Glomerular endothelial cell (primary cell): ENCODE measurements around the gene CAPZB. TPM values are rescaled to one million over a fixed set of nuclear protein-coding genes. Genes with fewer than 3 reads are reported as not detected.

Experiments used
- DNase-seq: peaks from one replicate; pipeline ENCODE4 v3.0.0-alpha.2; 2011; ENCODE audit warnings: low read depth, low spot score; ENCODE audit errors: extremely low read depth
- total RNA-seq: library from RNA; depleted of rRNA; stranded (reverse); fragments of >200 nt; gene quantifications from 2 replicates; pipeline ENCODE4 v1.2.3, GENCODE V29; 2015

Gene CAPZB
- total RNA-seq, 1 donor from 2014 or later = 215 TPM

GRCh38 chr1:19472174-19472573, 13.2 kb downstream of the CAPZB start:
- DNase-seq = no peak

DNA sequence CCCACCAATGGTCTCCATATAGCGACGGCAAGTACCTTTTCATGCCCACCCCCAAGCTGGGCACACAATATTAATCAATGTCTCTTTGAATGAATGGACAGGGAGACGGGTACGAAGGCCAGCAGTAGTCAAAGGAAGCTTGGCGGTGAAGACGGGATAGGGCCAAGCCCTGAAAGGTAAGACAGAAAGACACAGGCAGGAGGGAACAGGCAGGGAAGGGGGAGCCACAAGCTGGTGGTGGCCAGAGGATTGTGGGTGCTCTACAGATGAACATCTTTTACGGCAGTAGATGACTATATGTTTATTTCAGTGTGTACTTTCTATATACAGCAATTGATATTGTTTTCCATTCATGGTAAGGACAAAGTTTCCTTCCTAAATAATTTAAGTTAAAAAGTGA, 16.3 kb downstream of the CAPZB start:
- no peak for DNase-seq

DNA sequence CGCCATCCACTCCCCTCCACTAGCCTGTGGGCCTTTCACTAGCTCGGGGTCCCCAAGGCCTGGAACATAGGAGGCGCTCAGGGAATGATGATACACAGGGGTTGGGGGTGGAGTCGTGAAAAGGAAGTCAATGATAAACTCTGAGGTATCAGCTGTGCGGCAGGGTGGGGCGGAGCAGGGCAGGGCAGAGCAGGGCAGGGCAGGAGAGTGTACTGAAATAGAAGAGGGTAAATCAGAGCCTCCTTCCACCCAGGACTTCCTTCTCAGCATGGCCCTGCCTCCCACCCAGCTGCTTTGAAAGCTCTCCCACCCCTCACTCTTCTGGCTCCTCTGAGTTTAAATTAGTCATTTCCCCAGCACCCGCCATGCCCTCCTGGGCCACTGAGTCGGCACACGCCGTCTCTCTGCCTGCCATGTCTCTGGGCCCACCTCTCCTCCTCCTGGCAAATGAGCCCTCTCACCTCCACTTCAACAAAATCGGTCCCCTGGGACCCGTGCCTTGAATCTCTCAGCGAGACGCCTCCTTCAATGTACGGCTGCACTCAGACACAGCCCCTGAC, 16.9 kb downstream of the CAPZB start:
- no peak for DNase-seq

GRCh38 chr1:19467199-19468187, 17.8 kb downstream of the CAPZB start:
- DNase-seq = no peak

DNA sequence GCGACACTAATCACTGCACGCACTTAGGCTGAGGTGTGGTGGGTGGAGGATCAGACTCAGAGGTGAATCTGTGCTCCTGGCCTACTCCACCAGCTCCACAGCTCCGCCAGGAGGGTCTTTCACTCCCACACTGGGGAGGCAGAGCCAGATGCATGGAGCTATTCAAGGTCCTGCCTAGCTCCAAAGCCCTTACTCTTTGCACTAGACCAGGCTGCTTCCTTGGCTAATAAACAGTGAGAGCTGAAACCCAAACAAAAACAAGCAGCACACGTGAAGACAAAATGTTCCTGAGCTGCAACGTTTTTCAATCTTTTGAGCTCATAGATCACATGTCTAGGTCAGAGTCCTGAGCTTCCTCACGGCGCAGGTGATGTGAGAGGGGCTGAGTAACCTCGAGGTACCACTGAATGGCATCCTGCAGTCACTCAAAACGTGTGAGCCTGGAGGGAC, 19.2 kb downstream of the CAPZB start:
- no peak for DNase-seq

GRCh38 chr1:19465650-19466049, 19.7 kb downstream of the CAPZB start:
- DNase-seq = no peak

DNA sequence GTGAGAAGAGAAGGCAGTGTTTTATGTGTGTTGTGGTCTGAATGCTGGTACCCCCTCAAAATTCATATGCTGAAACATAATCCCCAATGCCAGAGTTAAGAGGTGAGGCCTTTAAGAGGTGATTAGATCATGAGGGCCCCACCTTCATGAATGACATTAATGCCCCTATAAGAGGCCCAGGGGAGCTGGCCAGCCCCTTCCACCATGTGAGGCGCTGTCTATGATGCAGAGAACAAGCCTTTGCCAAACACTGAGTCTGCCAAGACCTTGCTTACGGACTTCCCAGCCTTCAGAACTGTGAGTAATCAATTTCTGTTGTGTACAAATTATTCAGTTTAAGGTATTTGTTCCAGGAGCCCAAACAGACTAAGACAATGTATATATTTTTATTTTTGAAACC, 20.2 kb downstream of the CAPZB start:
- no peak for DNase-seq

- DNase-seq = no peak
Measured at GRCh38 chr1:19464696-19465095, 20.6 kb downstream of the CAPZB start.

DNA sequence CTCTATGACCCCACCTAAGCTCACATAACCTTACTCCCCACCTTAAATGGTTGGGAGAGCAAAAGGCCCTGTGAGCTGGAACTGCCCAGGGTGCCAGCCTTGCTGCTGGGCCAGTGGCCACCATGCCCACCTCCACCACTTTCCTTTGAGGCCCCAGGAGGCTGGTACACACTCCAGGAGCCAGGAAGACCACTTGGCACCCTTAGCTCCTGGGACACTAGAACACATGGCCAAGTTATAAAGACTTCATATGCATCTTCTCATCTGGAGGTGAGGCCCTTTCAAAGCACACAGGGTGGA, 21.9 kb downstream of the CAPZB start:
- no peak for DNase-seq

GRCh38 chr1:19462781-19463503, 22.4 kb downstream of the CAPZB start:
- no peak for DNase-seq

DNA sequence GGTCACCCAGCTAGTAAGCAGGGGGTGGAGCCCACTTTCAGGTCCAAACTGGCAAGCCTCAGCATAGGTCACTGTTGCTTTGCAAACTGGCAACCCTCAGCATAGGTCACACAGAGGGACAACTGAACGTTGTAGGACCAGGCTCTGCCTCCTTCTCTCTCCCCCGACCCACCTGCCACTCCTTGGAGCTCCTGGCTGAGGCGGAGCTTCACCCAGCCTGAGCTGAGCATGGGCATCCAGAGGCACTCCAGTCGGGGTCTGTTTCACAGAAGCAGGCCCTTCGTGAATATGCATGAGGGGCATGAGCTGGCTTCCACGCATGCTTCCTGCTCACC, 24.2 kb downstream of the CAPZB start:
- no peak for DNase-seq

DNA sequence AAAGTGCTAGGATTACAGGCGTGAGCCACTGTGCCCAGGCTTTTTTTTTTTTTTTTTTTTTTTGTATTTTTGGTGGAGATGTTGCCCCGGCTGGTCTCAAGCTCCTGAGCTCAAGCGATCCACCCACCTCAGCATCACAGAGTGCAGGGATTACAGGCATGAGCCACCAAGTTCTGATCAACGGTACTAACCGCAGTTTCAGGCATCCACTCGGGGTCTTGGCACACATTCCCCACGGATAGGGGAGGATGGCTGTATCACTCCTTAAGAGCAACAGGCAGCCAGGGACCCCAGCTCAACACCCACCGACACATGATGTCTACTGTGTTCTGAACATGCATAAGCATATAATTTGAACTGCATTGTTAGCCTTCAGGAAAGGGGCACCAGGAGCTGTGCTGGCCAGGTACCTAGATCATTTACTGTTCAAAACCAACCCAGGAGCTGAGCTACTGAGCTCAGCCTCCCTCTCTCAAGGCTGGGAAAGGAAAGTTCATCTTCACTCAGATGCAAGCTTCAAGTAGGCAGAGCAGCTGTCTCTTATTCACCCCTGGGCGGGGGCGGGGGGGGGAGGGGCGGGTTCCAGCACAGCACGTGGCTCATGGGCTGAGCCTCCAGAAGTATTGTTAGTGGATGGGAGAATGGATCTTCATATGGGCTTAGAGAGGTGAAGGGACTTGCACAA, 24.7 kb downstream of the CAPZB start:
- no peak for DNase-seq

DNA sequence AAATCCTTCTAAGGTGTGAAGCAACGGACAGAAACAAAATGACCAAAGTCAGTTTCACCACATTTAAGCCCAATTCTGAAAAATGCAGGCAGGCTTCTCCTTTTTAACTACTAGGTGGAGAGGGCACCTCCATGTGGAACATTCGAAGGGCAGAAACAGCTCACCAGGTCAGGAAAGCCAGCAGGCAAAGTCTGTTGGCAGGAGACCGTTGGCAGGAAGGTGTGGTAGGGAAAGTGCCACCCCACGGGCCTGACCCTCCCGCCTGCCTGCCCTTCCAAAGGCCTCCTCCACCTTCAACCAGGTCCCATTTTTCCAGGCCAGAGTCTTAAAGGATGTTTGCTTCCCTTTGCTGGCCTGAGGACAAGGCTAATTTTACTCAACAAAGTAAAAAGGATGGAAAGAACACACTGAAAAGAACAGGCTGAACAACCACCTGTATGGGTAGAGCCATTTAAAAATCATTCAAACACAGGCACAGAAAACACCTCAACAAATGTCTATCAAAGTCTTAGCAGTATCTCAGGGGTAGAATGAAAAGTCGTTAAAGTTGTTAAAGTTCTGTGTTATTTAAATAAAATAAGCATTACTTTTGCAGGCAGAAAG, 26.4 kb downstream of the CAPZB start:
- DNase-seq = no peak

- no peak for DNase-seq
Measured at GRCh38 chr1:19457607-19458006, 27.7 kb downstream of the CAPZB start.

DNA sequence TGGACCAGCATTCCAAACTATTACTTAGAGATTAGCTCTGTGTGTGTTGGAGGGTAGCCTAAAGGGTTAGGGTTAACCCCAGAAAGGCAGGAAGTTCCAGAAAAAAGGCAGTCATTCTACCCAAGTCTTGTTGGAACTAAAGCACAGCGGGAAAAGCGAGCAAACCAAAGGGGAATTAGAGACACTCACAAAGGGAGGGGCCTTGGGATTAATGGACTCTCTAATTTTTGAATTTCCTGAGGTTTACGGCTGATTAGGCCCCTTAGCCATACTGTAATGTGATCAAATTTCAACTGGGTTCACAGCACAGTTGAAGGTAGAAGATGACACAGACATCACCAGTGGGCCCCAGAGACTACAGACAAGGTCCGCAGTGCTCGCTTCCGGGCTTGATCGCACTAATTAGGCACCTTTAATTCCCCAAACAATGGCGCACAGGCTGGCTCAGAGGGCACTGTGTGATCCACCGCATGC, 28.3 kb downstream of the CAPZB start:
- no peak for DNase-seq

DNA sequence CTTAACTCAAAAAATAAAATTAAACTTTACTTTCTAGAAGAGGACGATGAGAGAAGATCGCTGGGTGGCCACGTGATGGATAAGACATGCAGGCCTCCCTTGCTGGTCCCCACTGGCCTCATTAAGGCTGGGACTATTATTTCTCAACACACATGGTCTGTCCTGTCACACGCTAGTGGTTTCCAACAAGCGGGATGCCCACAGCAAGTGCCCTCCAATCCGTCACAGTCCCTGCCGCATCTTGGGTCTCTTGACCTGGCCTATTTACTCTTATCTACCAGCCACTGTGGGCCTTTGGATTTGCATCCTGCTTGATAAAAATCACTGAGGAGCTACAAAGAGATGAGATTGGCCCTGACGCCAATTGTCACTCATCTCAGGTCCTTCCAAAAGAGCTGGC, 30.0 kb downstream of the CAPZB start:
- no peak for DNase-seq

GRCh38 chr1:19454265-19455146, 30.8 kb downstream of the CAPZB start:
- no peak for DNase-seq

DNA sequence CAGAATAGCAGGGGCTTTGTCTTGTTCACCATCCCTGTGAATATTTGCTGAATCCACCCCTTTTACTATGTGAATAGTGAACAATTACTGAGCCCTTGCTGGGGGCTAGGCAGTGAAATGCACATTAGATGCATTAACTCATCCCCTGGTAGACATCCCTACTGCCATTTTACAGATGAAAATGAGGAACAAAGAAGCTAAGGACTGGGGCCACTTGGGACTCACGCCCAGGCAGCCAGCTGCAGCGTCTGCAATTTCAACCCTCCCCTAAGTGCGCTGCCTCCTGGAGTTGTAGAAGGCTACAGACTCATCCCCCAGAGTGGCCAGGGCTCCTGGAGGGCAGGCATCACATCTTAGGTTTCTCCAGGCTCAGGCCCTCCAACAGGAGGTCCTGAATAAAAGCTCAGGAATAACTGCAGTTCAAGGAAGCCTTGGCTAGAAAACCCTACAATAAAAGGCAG, 31.6 kb downstream of the CAPZB start:
- no peak for DNase-seq

- no peak for DNase-seq
Measured at GRCh38 chr1:19452221-19452663, 33.1 kb downstream of the CAPZB start.
